Measurements from ENCODE around the gene ANAPC5. TPM values are rescaled to one million over a fixed set of nuclear protein-coding genes. Genes with fewer than 3 reads are reported as not detected.
A peak's percentile ranks its signal among the peaks of the same experiment; 100 is the strongest.
"Not testable (repeated sequence)": the region's sequence is repeated elsewhere in the genome, so short reads cannot be mapped to it uniquely, and the experiment has no call there.

ANAPC5 gene
- total RNA-seq, 8 experiments from 2014 or later, result 61.1 to 188 (median 96.7) TPM

DNA sequence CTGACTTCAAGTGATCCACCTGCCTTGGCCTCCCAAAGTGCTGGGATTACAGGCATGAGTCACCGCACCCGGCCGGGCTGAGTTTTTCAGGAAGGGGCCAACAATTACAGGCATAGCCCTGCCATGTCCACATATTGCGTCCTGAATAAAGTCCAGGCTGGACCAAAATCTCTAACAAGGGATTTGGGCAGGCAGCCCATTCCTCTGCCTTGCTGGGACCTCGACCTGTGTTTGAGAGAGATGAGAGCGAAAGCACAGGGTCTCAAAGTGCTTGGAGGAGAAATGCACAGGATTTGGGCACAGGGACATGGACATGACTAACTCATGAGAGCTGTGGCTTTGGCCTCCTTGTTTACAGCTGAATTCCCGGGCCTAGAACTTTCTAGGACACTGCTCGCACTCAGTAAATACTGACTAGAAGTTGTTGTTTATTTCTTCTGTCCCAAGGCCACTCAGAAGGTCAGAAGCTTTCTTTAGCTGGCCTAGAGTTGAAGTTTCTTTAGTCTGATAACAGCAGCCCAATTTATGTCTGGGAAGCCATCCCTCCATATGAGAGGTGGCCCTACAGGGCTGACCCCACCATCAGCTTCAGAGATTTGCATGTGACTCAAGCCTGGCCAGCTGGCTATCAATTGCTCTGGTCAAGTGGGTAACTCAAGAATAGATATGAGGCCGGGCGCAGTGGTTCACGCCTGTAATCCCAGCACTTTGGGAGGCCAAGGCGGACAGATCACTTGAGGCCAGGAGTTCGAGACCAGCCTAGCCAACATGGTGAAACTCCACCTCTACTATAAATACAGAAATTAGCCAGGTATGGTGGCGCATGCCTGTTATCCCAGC lies 67.4 kb downstream of the ANAPC5 start:
- no peaks in the 10 kb centered on the region for H3K4me1 ChIP-seq (replicated peaks in 1 of 2)
- in situ Hi-C loops (cut with MboI; ENCODE audit: low pct_unique_long_range_greater_than_20kb in 2 of 9, low sequenced_read_pairs in 9 of 9, unreplicated experiment in 9 of 9), result no loop called here
- H3K27ac ChIP-seq, result no peak overlapping the region
- H3K4me3 ChIP-seq, result no peak overlapping the region
- ATAC-seq (replicated peaks in 6 of 8), result no peak
- 63 to 100% (median 88%) methylated on average over 3 to 7 of the region's 14 CpGs; no CpG with 5 or more reads in 2 of the 10 experiments for WGBS, 10 experiments

DNA sequence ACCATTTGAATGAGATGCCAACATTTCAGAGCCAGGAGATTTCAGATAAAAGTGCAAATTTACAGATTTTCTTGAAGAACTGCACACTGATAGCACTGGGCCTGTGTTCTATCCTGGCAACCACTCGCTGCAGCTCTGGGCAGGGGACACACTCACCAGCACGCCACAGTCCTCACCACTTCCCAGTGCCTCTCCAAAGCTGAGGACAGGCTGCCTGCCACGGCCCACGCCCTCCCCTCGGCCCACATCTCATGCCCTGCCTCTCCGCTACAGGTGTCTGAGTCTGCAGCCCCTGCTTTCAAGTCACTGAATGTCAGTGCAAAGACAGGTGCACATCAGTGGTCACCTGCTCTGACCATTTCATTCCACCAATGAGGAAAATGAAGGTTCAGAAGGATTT lies 68.4 kb downstream of the ANAPC5 start:
- H3K4me3 ChIP-seq, result no peak overlapping the region
- no peak for ATAC-seq (replicated peaks in 6 of 8)
- H3K27ac ChIP-seq, result no peak overlapping the region
- 90 to 100% (median 94%) methylated on average over 1 to 6 of the region's 6 CpGs; no CpG with 5 or more reads in 5 of the 10 experiments for WGBS, 10 experiments
- in situ Hi-C loops (cut with MboI; ENCODE audit: low pct_unique_long_range_greater_than_20kb in 2 of 9, low sequenced_read_pairs in 9 of 9, unreplicated experiment in 9 of 9), result no loop called here
- H3K4me1 ChIP-seq (replicated peaks in 1 of 2), result no peaks in the 10 kb centered on the region

DNA sequence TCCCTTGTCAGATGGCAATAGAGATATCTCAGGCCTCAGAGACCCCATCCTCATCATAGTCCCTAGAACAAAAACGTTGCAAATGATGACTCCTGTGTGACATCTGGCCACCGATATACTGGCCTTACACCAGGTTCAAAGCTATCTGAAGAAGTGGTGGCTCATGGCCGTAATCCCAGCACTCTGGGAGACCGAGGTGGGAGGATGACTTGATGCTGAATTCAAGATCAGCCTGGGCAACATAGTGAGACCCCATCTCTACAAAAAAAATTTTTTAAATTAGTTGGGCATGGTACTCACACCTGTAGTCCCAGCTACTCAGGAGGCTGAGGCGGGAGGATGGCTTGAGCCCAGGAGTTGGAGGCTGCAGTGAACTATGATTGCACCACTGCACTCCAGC lies 68.8 kb downstream of the ANAPC5 start:
- no peak for ATAC-seq (replicated peaks in 6 of 8)
- Histone ChIP-seq H3K4me1 (replicated peaks in 1 of 2) (no peaks in the 10 kb centered on the region), H3K4me3 (no peak overlapping the region), H3K27ac (no peak overlapping the region)
- in situ Hi-C loops (cut with MboI; ENCODE audit: low pct_unique_long_range_greater_than_20kb in 2 of 9, low sequenced_read_pairs in 9 of 9, unreplicated experiment in 9 of 9), result no loop called here
- 89 to 100% (median 100%) methylated on average over 1 to 3 of the region's 5 CpGs; no CpG with 5 or more reads in 4 of the 10 experiments for WGBS, 10 experiments

DNA sequence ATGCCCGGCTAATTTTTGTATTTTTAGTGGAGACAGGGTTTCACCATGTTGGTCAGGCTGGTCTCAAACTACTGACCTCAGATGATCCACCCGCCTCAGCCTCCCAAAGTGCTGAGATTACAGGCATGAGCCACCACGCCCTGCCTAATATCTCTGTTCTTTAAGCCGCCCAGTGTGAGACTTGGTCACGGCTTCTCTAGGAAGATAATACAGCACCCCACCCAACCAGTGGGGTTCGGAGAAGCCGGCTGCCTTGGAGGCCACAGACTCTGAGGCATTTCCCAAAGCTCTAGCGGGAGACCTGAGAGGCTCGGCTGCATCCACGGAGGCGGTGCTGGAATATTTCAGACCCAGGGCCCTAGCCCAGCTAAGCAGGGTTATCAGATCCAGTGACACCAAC lies 69.3 kb downstream of the ANAPC5 start:
- H3K27ac ChIP-seq; ATAC-seq (replicated peaks in 6 of 8); in situ Hi-C loops (cut with MboI; ENCODE audit: low pct_unique_long_range_greater_than_20kb in 2 of 9, low sequenced_read_pairs in 9 of 9, unreplicated experiment in 9 of 9); H3K4me3 ChIP-seq; H3K4me1 ChIP-seq (replicated peaks in 1 of 2): not testable (repeated sequence)
- 81 to 100% (median 95%) methylated on average over 1 to 4 of the region's 11 CpGs; no CpG with 5 or more reads in 4 of the 10 experiments for WGBS, 10 experiments

DNA sequence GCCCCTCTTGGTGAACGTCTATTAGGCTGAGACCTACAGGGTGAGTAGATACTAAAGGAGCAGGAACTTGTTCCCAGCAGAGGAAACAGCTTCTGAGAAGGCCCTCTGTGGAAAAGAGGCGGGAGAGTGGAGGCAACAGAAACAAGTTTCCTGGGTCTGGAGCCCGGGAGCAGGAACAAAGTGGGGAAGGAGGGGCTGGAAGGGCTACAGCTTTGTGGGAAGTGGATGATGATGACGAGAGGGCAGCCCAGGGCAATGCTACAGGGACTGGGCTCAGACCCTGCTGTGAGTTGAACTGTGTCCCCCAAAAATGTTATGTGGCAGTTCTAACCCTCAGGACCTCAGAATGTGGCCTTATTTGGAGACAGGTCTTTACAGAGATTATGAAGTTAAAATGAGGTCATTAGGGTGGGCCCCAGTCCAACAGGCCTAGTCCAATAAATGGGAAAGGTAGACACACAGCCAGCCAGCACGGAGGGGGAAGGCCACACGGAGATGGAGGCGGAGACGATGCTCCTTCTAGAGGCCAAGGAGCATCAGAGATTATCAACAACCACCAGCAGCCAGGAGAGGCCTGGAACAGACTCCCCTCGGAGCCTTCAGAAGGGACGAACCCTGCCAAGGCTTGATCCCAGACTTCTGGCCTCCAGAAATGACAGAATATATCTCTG lies 70.0 kb downstream of the ANAPC5 start:
- H3K4me3 ChIP-seq, result no peak overlapping the region
- in situ Hi-C loops (cut with MboI; ENCODE audit: low pct_unique_long_range_greater_than_20kb in 2 of 9, low sequenced_read_pairs in 9 of 9, unreplicated experiment in 9 of 9), result no loop called here
- no peak for ATAC-seq (replicated peaks in 6 of 8)
- 60 to 100% (median 90%) methylated on average over 1 to 4 of the region's 10 CpGs; no CpG with 5 or more reads in 1 of the 10 experiments for WGBS, 10 experiments
- no peak overlapping the region for H3K27ac ChIP-seq
- no peaks in the 10 kb centered on the region for H3K4me1 ChIP-seq (replicated peaks in 1 of 2)

DNA sequence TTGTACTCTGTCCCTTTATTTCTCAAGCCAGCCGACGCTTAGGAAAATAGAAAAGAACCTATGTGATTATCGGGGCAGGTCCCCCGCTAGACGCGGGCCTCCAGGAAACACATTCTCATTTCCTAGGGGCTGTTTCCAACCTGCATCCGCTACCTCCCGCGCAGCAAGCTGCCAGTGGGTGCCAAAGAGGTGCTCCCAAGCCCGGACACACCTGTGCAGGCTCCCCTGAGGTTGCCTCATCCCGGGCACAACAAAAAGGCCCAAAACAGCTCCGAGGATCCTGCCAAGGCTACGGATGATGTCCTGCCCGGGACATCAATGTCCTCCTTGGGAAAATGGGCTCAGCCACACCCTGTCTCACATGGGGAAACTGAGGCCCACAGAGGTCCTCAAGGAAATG lies 71.1 kb downstream of the ANAPC5 start:
- H3K4me3 ChIP-seq; H3K27ac ChIP-seq; ATAC-seq (replicated peaks in 6 of 8); H3K4me1 ChIP-seq (replicated peaks in 1 of 2); in situ Hi-C loops (cut with MboI; ENCODE audit: low pct_unique_long_range_greater_than_20kb in 2 of 9, low sequenced_read_pairs in 9 of 9, unreplicated experiment in 9 of 9): not testable (repeated sequence)
- 78 to 100% methylated on average over 1 to 9 of the region's 14 CpGs; no CpG with 5 or more reads in 8 of the 10 experiments for WGBS, 10 experiments

DNA sequence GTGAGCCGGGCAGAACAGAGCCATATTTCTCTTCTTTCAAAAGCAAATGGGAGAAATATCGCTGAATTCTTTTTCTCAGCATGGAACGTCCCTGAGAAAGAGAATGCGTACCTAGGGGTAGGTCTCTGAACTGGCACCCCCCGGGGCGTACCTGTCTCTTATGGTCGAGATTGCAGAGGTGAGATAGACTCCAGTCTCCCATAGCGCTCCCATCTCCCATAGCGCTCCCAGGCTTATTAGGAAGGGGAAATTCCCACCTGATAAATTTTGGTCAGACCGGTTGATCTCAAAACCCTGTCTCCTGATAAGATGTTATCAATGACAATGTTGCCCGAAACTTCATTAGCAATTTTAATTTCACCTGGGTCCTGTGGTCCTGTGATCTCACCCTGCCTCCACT lies 71.7 kb downstream of the ANAPC5 start:
- WGBS, 10 experiments, result 67 to 80% methylated on average over 1 to 3 of the region's 11 CpGs; no CpG with 5 or more reads in 8 of the 10 experiments
- ATAC-seq (replicated peaks in 6 of 8); H3K4me1 ChIP-seq (replicated peaks in 1 of 2); H3K27ac ChIP-seq; H3K4me3 ChIP-seq; in situ Hi-C loops (cut with MboI; ENCODE audit: low pct_unique_long_range_greater_than_20kb in 2 of 9, low sequenced_read_pairs in 9 of 9, unreplicated experiment in 9 of 9): not testable (repeated sequence)

DNA sequence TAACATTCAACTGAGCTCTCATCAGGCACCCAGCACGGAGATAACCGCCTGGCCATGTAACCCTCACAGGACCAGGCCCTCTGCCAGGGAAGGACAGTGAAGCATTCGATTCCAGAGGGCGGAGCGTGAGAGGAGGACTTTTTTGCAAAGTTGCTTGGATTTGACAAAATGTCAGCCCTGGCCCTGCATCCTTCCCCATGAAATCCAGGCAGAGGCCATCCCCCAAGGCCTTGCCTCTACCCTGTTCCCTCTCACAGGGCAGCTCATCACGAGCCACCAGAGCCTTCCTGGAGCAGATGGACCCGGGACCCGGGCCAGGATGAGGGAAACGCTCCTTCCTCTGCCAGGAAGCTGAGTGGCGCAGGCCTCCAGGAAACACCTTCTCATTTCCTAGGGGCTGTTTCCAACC lies 72.7 kb downstream of the ANAPC5 start:
- Histone ChIP-seq H3K27ac (no peak overlapping the region), H3K4me1 (replicated peaks in 1 of 2) (no peaks in the 10 kb centered on the region), H3K4me3 (no peak overlapping the region)
- in situ Hi-C loops (cut with MboI; ENCODE audit: low pct_unique_long_range_greater_than_20kb in 2 of 9, low sequenced_read_pairs in 9 of 9, unreplicated experiment in 9 of 9), result no loop called here
- ATAC-seq (replicated peaks in 6 of 8), result peak in 2 of 8 experiments; percentile 5 to 29
- WGBS, 10 experiments, result 43 to 100% (median 91%) methylated on average over 2 to 5 of the region's 10 CpGs; no CpG with 5 or more reads in 6 of the 10 experiments

DNA sequence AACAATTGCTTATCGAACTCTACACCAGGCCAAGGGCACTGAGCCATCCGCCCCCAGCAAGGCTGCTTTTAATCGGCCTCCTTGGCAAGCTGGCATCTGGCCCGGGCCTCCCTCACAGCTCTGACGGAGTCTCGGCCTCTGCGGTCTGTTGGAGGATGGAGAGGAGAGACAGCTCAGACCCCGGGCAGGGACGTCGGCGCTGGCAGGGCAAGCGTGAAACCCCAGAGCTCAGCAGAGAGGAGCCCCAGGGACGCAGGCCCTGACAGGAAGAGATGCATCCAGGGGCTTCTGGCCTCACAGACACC lies 73.2 kb downstream of the ANAPC5 start:
- no peak overlapping the region for H3K4me3 ChIP-seq
- WGBS, 10 experiments, result 7 to 100% (median 89%) methylated on average over 1 to 6 of the region's 13 CpGs; no CpG with 5 or more reads in 6 of the 10 experiments
- H3K4me1 ChIP-seq (replicated peaks in 1 of 2), result no peaks in the 10 kb centered on the region
- H3K27ac ChIP-seq, result no peak overlapping the region
- in situ Hi-C loops (cut with MboI; ENCODE audit: low pct_unique_long_range_greater_than_20kb in 2 of 9, low sequenced_read_pairs in 9 of 9, unreplicated experiment in 9 of 9), result no loop called here
- ATAC-seq (replicated peaks in 6 of 8), result no peak

DNA sequence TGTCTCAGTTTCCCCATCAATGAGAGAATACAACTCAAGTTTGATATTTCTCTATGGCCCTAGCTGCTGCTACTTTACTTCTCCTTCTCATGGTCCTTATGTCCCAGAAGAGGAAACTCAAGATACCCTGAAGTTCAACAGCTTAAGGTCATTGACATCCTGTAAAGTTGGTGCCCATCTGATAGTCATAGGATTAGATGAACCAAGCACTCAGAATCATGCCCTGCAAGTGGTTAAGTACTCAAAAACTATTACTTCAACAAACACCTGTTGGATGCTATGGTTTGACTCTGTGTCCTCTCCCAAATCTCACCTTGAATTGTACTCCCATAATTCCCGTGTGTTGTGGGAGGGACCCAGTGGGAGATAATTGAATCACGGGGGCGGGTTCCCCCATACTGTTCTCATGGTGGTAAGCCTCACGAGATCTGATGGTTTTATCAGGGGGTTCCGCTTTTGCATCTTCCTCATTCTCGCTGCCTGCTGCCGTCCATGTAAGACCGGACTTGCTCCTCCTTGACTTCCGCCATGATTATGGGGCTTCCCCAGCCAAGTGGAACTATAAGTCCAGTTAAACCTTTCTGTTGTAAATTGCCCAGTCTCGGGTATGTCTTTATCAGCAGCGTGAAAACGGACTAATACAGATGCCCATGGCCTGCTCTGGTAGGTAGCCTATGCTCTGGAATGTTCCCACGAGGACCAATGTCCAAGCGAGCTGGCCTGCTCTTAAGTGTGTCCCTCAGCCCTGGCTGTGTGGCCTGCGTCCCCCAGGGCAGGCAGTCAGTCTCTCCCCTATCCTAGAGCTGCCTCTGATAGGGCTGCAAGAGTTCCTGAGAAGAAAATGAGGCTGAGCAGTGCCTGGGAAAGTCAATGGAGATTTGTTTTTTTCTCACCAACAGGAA lies 73.8 kb downstream of the ANAPC5 start:
- no peak overlapping the region for H3K4me3 ChIP-seq
- WGBS, 10 experiments, result 71 to 100% (median 98%) methylated on average over 1 to 11 of the region's 15 CpGs
- H3K27ac ChIP-seq, result no peak overlapping the region
- H3K4me1 ChIP-seq (replicated peaks in 1 of 2), result no peaks in the 10 kb centered on the region
- ATAC-seq (replicated peaks in 6 of 8), result no peak
- in situ Hi-C loops (cut with MboI; ENCODE audit: low pct_unique_long_range_greater_than_20kb in 2 of 9, low sequenced_read_pairs in 9 of 9, unreplicated experiment in 9 of 9), result no loop called here

DNA sequence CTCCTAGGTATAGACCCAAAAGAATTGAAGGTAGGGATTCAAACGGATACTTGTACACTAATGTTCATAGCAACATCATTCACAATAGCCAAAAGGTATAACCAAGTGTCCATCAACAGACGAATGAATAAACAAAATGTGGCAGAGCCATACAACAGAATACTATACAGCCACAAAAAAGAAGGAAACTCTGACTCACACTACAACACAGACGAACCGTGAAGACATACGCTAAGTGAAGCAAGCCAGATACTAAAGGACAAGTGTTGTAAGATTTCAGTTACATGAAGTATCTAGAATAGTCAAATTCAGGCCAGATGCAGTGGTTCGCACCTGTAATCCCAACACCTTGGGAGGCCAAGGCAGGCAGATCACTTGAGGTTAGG lies 74.8 kb downstream of the ANAPC5 start:
- H3K27ac ChIP-seq, result no peak overlapping the region
- no peak overlapping the region for H3K4me3 ChIP-seq
- in situ Hi-C loops (cut with MboI; ENCODE audit: low pct_unique_long_range_greater_than_20kb in 2 of 9, low sequenced_read_pairs in 9 of 9, unreplicated experiment in 9 of 9), result no loop called here
- no peaks in the 10 kb centered on the region for H3K4me1 ChIP-seq (replicated peaks in 1 of 2)
- ATAC-seq (replicated peaks in 6 of 8), result no peak
- WGBS, 10 experiments, result 60 to 100% (median 99%) methylated on average over 1 to 6 of the region's 6 CpGs; no CpG with 5 or more reads in 2 of the 10 experiments

DNA sequence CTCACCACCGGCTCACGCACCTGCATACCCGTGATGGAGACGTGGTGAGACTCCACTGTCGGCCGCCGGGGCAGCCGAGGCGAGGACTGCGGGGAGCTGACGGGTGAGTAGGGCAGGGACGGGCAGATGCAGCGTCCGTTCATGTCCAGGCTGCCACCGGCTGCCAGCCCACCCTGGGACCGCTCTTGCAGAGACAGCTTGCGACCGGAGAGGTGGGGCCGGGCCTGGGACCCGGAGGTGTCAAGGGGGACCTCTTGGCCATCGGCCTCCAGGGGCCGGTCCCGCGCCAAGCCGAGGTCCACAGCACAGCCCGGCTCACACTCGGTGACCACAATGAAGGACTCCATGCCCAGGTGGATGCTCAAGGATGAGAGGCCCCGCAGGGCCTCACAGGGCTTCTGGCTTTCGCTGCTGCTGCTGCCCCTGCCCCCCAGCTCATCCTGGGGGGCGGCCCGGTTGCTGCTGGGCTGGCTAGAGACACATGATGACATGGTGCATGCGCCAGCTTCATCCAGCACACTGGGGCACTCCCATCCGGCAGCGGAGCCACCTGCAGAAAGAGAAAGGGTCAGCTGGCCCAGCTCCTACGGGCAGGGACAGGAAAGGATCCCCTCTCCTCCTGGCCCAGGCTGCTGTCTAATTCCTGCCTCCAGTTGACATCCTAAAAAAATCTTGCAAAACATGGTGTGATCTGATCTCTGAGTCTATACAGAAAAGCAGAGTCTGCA lies 78.0 kb downstream of the ANAPC5 start:
- H3K27ac ChIP-seq, result no peak overlapping the region
- in situ Hi-C loops (cut with MboI; ENCODE audit: low pct_unique_long_range_greater_than_20kb in 2 of 9, low sequenced_read_pairs in 9 of 9, unreplicated experiment in 9 of 9), result no loop called here
- H3K4me3 ChIP-seq, result no peak overlapping the region
- ATAC-seq (replicated peaks in 6 of 8), result no peak
- 80 to 100% (median 98%) methylated on average over 1 to 7 of the region's 35 CpGs; no CpG with 5 or more reads in 2 of the 10 experiments for WGBS, 10 experiments
- no peaks in the 10 kb centered on the region for H3K4me1 ChIP-seq (replicated peaks in 1 of 2)

Data from motor neuron (in vitro differentiated cells).